H1 (cell line): Measurements from ENCODE around the gene NOD2. TPM values are rescaled to one million over a fixed set of nuclear protein-coding genes. Genes with fewer than 3 reads are reported as not detected.

ENCODE experiments used
- CTCF ChIA-PET: fragments of 300-600 bp; sonication (Branson Sonifier 250); formaldehyde crosslinking; loops from one replicate; lab custom pipeline; 2021; ENCODE audit not compliant: partially characterized antibody; lab: Charles Lee
- POLR2A ChIA-PET: fragments of 300-600 bp; sonication (Branson Sonifier 250); formaldehyde crosslinking; loops from one replicate; lab custom pipeline; 2021; ENCODE audit warnings: inconsistent platforms; ENCODE audit not compliant: partially characterized antibody; lab: Charles Lee
- DNase-seq, 2 experiments: peaks; one replicate each; pipeline versions ENCODE4 v3.0.0 to v3.0.0-alpha.2; 2010 to 2022; ENCODE audit warnings: low spot score in 2 of 2, low read depth in 1 of 2, mixed read lengths in 1 of 2
- FAIRE-seq: peaks from 2 replicates; lab custom pipeline; 2011; peaks lifted over from hg19 to GRCh38; lab: Jason Lieb, UNC
- H2AFZ ChIP-seq: 2 replicates; pipeline ENCODE4 v1.8.1; 2012; ENCODE audit warnings: low read length, inconsistent platforms
- H2AK5ac ChIP-seq: 2 replicates; pipeline ENCODE4 v1.6.1; 2013; ENCODE audit warnings: low read depth, low read length
- H2BK120ac ChIP-seq: replicated peaks from 2 replicates; pipeline ENCODE3; 2013; ENCODE audit warnings: low read depth, low read length, inconsistent platforms
- H2BK12ac ChIP-seq: 2 replicates; pipeline ENCODE4 v1.6.1; 2013; ENCODE audit warnings: low read depth, low read length
- H2BK15ac ChIP-seq: 2 replicates; pipeline ENCODE4 v1.6.1; 2013; ENCODE audit warnings: low read length
- H2BK20ac ChIP-seq: 2 replicates; pipeline ENCODE4 v1.6.1; 2013; ENCODE audit warnings: low read length
- H2BK5ac ChIP-seq: 2 replicates; pipeline ENCODE4 v1.6.1; 2013; ENCODE audit warnings: low read depth, low read length
- H3K14ac ChIP-seq: 2 replicates; pipeline ENCODE4 v1.6.1; 2013; ENCODE audit warnings: inconsistent platforms; ENCODE audit not compliant: insufficient read length
- H3K18ac ChIP-seq: 2 replicates; pipeline ENCODE4 v1.6.1; 2013; ENCODE audit warnings: low read length; ENCODE audit errors: extremely low read depth
- H3K23ac ChIP-seq: 2 replicates; pipeline ENCODE4 v1.6.1; 2013; ENCODE audit warnings: inconsistent platforms; ENCODE audit not compliant: insufficient read length
- H3K23me2 ChIP-seq: 2 replicates; pipeline ENCODE4 v1.6.1; 2013; ENCODE audit warnings: low read depth, low read length
- H3K27ac ChIP-seq: 2 replicates; pipeline ENCODE4 v1.6.1; 2011; ENCODE audit warnings: low read depth, low read length, inconsistent platforms
- H3K27me3 ChIP-seq, 4 experiments: replicated peaks in 1 of 4; 1 replicate in 1 of 4; 2 replicates in 3 of 4; pipeline versions ENCODE4 v1.6.1 to v1.8.1; 2011 to 2013; ENCODE audit warnings: low read length in 3 of 4, mild to moderate bottlenecking in 3 of 4, inconsistent platforms in 2 of 4, mixed read lengths in 2 of 4, moderate library complexity in 1 of 4; ENCODE audit not compliant: control insufficient read depth in 3 of 4, insufficient read depth in 3 of 4; ENCODE audit errors: extremely low read depth in 1 of 4
- H3K36me3 ChIP-seq, 4 experiments: 2 replicates each; pipeline versions ENCODE4 v1.6.1 to v1.8.1; 2011 to 2013; ENCODE audit warnings: mild to moderate bottlenecking in 4 of 4, low read length in 3 of 4, moderate library complexity in 2 of 4, control low read depth in 1 of 4, inconsistent platforms in 1 of 4; ENCODE audit not compliant: insufficient read depth in 4 of 4, control insufficient read depth in 2 of 4
- H3K4ac ChIP-seq: replicated peaks from 2 replicates; pipeline ENCODE3; 2013; ENCODE audit warnings: low read length, low read depth, mixed read lengths, inconsistent platforms; ENCODE audit not compliant: insufficient read length
- H3K4me1 ChIP-seq, 4 experiments: replicated peaks in 1 of 4; 1 replicate in 1 of 4; 2 replicates in 3 of 4; pipeline versions ENCODE4 v1.6.1 to v1.8.1; 2011 to 2013; ENCODE audit warnings: low read length in 3 of 4, inconsistent platforms in 2 of 4, mixed read lengths in 1 of 4; ENCODE audit not compliant: insufficient read depth in 4 of 4, control insufficient read depth in 3 of 4
- H3K4me2 ChIP-seq, 2 experiments: 2 replicates each; pipeline versions ENCODE4 v1.6.1 to v1.8.1; 2011 to 2013; ENCODE audit warnings: low read depth in 2 of 2, low read length in 2 of 2, control low read depth in 1 of 2, inconsistent platforms in 1 of 2, mild to moderate bottlenecking in 1 of 2; ENCODE audit not compliant: insufficient read depth in 1 of 2
- H3K4me3 ChIP-seq, 4 experiments: fragments of 200-600, 300-600 bp in 1 of 4; sonication (generic), shearing (Covaris generic), sonication (Bioruptor Twin) in 1 of 4; 2 replicates each; pipeline versions ENCODE4 v1.5.1 to v1.8.1; 2011 to 2016; ENCODE audit warnings: low read length in 4 of 4, low read depth in 3 of 4, control low read depth in 2 of 4, inconsistent platforms in 2 of 4, mild to moderate bottlenecking in 2 of 4, mixed read lengths in 1 of 4, moderate library complexity in 1 of 4; ENCODE audit not compliant: insufficient read depth in 2 of 4; ENCODE audit errors: extremely low read depth in 1 of 4
- H3K56ac ChIP-seq: replicated peaks from 2 replicates; pipeline ENCODE3; 2013; ENCODE audit warnings: low read depth, mild to moderate bottlenecking, mixed read lengths, low read length, inconsistent platforms; ENCODE audit not compliant: insufficient read length
- H3K79me1 ChIP-seq: 2 replicates; pipeline ENCODE4 v1.6.1; 2013; ENCODE audit warnings: low read depth, low read length, control low read depth
- H3K79me2 ChIP-seq, 2 experiments: 2 replicates each; pipeline versions ENCODE4 v1.6.1 to v1.8.1; 2012 to 2013; ENCODE audit warnings: low read length in 2 of 2, mild to moderate bottlenecking in 2 of 2, inconsistent platforms in 1 of 2; ENCODE audit not compliant: insufficient read depth in 2 of 2, control insufficient read depth in 1 of 2
- H3K9ac ChIP-seq, 4 experiments: replicated peaks in 1 of 4; 1 replicate in 1 of 4; 2 replicates in 3 of 4; pipeline versions ENCODE4 v1.6.1 to v1.8.1; 2011 to 2013; ENCODE audit warnings: low read depth in 3 of 4, low read length in 3 of 4, control low read depth in 2 of 4, mild to moderate bottlenecking in 2 of 4, moderate library complexity in 2 of 4, inconsistent platforms in 1 of 4; ENCODE audit errors: extremely low read depth in 1 of 4
- H3K9me3 ChIP-seq, 2 experiments: 2 replicates each; pipeline versions ENCODE4 v1.6.1 to v1.8.1; 2012 to 2013; ENCODE audit warnings: mild to moderate bottlenecking in 2 of 2, moderate library complexity in 2 of 2, control low read depth in 1 of 2, inconsistent platforms in 1 of 2, low read depth in 1 of 2, low read length in 1 of 2, mixed read lengths in 1 of 2; ENCODE audit not compliant: insufficient read depth in 2 of 2
- H4K20me1 ChIP-seq, 2 experiments: replicated peaks in 1 of 2; 2 replicates each; pipeline versions ENCODE3 to v1.8.1; 2011 to 2013; ENCODE audit warnings: inconsistent platforms in 2 of 2, low read length in 2 of 2, mild to moderate bottlenecking in 1 of 2; ENCODE audit not compliant: insufficient read depth in 2 of 2, control insufficient read depth in 1 of 2
- H4K5ac ChIP-seq: 2 replicates; pipeline ENCODE4 v1.6.1; 2013; ENCODE audit warnings: low read length, low read depth, mixed read lengths, inconsistent platforms; ENCODE audit not compliant: insufficient read length
- H4K8ac ChIP-seq: 2 replicates; pipeline ENCODE4 v1.8.0; 2013; ENCODE audit warnings: mild to moderate bottlenecking, moderate library complexity, low read length, inconsistent platforms; ENCODE audit not compliant: insufficient read depth; ENCODE audit errors: extremely low read depth
- H4K91ac ChIP-seq: replicated peaks from 2 replicates; pipeline ENCODE3; 2013; ENCODE audit warnings: low read length, mixed read lengths, inconsistent platforms; ENCODE audit not compliant: insufficient read length
- CHD1 ChIP-seq: IDR thresholded peaks from 2 replicates; pipeline ENCODE4 v1.6.1; 2012; ENCODE audit warnings: low read depth, low read length, improper control_type of control experiment
- CHD2 ChIP-seq: IDR thresholded peaks from 2 replicates; pipeline ENCODE4 v1.6.1; 2012; ENCODE audit warnings: low read length, improper control_type of control experiment
- EGR1 ChIP-seq: IDR thresholded peaks from 2 replicates; pipeline ENCODE4 v1.6.1; 2011; ENCODE audit warnings: low read depth, low read length, borderline replicate concordance
- EZH2 ChIP-seq: fragments of 200-600 bp; sonication (generic); IDR thresholded peaks from 2 replicates; pipeline ENCODE4 v1.7.1; 2012; ENCODE audit warnings: low read depth, mild to moderate bottlenecking, moderate library complexity, low read length, inconsistent platforms; ENCODE audit not compliant: severe bottlenecking
- JUN ChIP-seq: IDR thresholded peaks from 2 replicates; pipeline ENCODE4 v1.6.1; 2011; ENCODE audit warnings: low read depth, mild to moderate bottlenecking, improper control_type of control experiment, low read length
- JUND ChIP-seq: IDR thresholded peaks from 2 replicates; pipeline ENCODE4 v1.6.1; 2011; ENCODE audit warnings: mild to moderate bottlenecking, improper control_type of control experiment, low read length
- KDM1A ChIP-seq: fragments of 200-600, 300-600 bp; sonication (generic); IDR thresholded peaks from 2 replicates; pipeline ENCODE4 v1.7.1; 2016; ENCODE audit warnings: mild to moderate bottlenecking, low read length, borderline replicate concordance
- PHF8 ChIP-seq: fragments of 200-600 bp; sonication (generic); conservative IDR thresholded peaks from 2 replicates; pipeline ENCODE4 v1.7.1; 2012; ENCODE audit warnings: low read depth, mild to moderate bottlenecking, inconsistent platforms, low read length, moderate library complexity
- SIRT6 ChIP-seq: IDR thresholded peaks from one replicate; pipeline ENCODE4 v1.7.1; 2012; ENCODE audit warnings: low read length, inconsistent platforms
- SIX5 ChIP-seq: IDR thresholded peaks from 2 replicates; pipeline ENCODE4 v1.6.1; 2011; ENCODE audit warnings: mild to moderate bottlenecking, low read depth, low read length
- TCF12 ChIP-seq: IDR thresholded peaks from 2 replicates; pipeline ENCODE4 v1.6.1; 2011; ENCODE audit warnings: low read depth, mild to moderate bottlenecking, low read length
- TEAD4 ChIP-seq: IDR thresholded peaks from 2 replicates; pipeline ENCODE4 v1.6.1; 2012; ENCODE audit warnings: low read depth, low read length, inconsistent platforms, mixed read lengths
- WGBS, 2 experiments: shearing (Covaris generic) in 1 of 2; methylation state at CpG; one replicate each; pipeline versions ENCODE4 v1.1.6 to v1.1.7; 2013 to 2015; ENCODE audit warnings: low lambda C conversion rate in 2 of 2, mixed read lengths in 2 of 2, inconsistent platforms in 1 of 2, low coverage in 1 of 2, missing lambda C conversion rate in 1 of 2; ENCODE audit not compliant: insufficient replicate concordance in 2 of 2, insufficient coverage in 1 of 2, insufficient read length in 1 of 2; ENCODE audit errors: extremely low coverage in 1 of 2, missing lambda C conversion rate in 1 of 2; 5-methylcytosine and 5-hydroxymethylcytosine counted together
- polyA plus RNA-seq, 7 experiments: library from polyadenylated mRNA; depleted of rRNA in 3 of 7; stranded (reverse) in 5 of 7; unstranded in 2 of 7; fragments of >200 nt in 5 of 7; fragments of 200-250 nt in 2 of 7; gene quantifications; 1 replicate in 5 of 7; 2 replicates in 1 of 7; 4 replicates in 1 of 7; pipeline versions ENCODE4 v1.2.1 to v1.2.3, GENCODE V29; 2011 to 2013; ENCODE audit warnings: missing spikeins in 2 of 7, mixed read lengths in 2 of 7
- total RNA-seq: library from RNA; stranded (reverse); fragmentation: NEBNext Ultra II Directional; extraction: Animal tissue kit (Norgen Biotek cat#: 25700); gene quantifications from 2 replicates; pipeline ENCODE4 v1.2.1, GENCODE V29; 2021
- TF ChIP-seq, protein P1 (sequence below): IDR thresholded peaks from 2 replicates; pipeline ENCODE4 v1.6.1; 2012; ENCODE audit warnings: inconsistent platforms
- TF ChIP-seq, protein P2 (sequence below): IDR thresholded peaks from 2 replicates; pipeline ENCODE4 v1.6.1; 2011; ENCODE audit warnings: low read length, improper control_type of control experiment

The NOD2 gene
- total and polyA plus RNA-seq, 2 of the 8 experiments (the other 6 are each of a cell fraction or from before 2014, with no cell fraction given) = 0.37 to 0.42 TPM

GRCh38 chr16:50706250-50706649, 12.8 kb downstream of the NOD2 start:
- Histone ChIP-seq H3K79me1 (no peaks in the 10 kb centered on the region), H3K14ac (no peak overlapping the region), H4K91ac (no peak overlapping the region), H3K18ac (no peak overlapping the region), H3K4me2 (no peak overlapping the region), H2BK5ac (no peak overlapping the region), H3K4me1 (no peaks in the 10 kb centered on the region), H3K9me3 (peaks cover 7 to 19% of the 10 kb centered on the region in 2 experiments), H2BK20ac (no peak overlapping the region), H3K4ac (no peak overlapping the region), H4K5ac (no peak overlapping the region), H2AFZ (no peak overlapping the region), H2BK12ac (no peak overlapping the region), H3K23ac (no peak overlapping the region), H3K79me2 (no peaks in the 10 kb centered on the region), H3K4me3 (no peak overlapping the region), H3K9ac (no peak overlapping the region), H3K36me3 (no peaks in the 10 kb centered on the region), H4K20me1 (no peaks in the 10 kb centered on the region), H3K56ac (no peak overlapping the region), H2AK5ac (no peak overlapping the region), H3K27me3 (no peaks in the 10 kb centered on the region), H3K27ac (no peak overlapping the region), H4K8ac (no peak overlapping the region), H2BK120ac (no peak overlapping the region), H3K23me2 (no peaks in the 10 kb centered on the region), H2BK15ac (no peak overlapping the region)
- DNase-seq (no peak), FAIRE-seq (no peak)
- WGBS, 2 experiments = 63% methylated on average over 3 of the region's 3 CpGs; no CpG with 5 or more reads in 1 of the 2 experiments
- ChIA-PET CTCF (no interaction called here), POLR2A (no interaction called here)
- TF ChIP-seq SIRT6 = no peak
- TF ChIP-seq PHF8 = no peak
- no peak for TF ChIP-seq EGR1
- TF ChIP-seq EZH2 = no peak
- no peak for TF ChIP-seq CHD2
- TF ChIP-seq, protein P1, sequence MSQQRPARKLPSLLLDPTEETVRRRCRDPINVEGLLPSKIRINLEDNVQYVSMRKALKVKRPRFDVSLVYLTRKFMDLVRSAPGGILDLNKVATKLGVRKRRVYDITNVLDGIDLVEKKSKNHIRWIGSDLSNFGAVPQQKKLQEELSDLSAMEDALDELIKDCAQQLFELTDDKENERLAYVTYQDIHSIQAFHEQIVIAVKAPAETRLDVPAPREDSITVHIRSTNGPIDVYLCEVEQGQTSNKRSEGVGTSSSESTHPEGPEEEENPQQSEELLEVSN = no peak
- no peak for TF ChIP-seq TCF12
- no peak for TF ChIP-seq JUN
- TF ChIP-seq KDM1A = no peak
- TF ChIP-seq SIX5 = no peak
- TF ChIP-seq, protein P2, sequence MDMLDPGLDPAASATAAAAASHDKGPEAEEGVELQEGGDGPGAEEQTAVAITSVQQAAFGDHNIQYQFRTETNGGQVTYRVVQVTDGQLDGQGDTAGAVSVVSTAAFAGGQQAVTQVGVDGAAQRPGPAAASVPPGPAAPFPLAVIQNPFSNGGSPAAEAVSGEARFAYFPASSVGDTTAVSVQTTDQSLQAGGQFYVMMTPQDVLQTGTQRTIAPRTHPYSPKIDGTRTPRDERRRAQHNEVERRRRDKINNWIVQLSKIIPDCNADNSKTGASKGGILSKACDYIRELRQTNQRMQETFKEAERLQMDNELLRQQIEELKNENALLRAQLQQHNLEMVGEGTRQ = no peak
- TF ChIP-seq JUND = no peak
- no peak for TF ChIP-seq CHD1
- TF ChIP-seq TEAD4 = no peak
